GM23248 (cell line): ENCODE results near the gene ANG.

Source experiments
- EZH2 ChIP-seq: fragments of 200-600 bp; sonication (generic); IDR thresholded peaks from 2 replicates; pipeline ENCODE4 v1.6.1; 2018; ENCODE audit warnings: antibody characterized with exemption, mild to moderate bottlenecking; ENCODE audit not compliant: insufficient read depth, poor library complexity, severe bottlenecking
- EZH2phosphoT487 ChIP-seq: fragments of 200-600 bp; sonication (generic); IDR thresholded peaks from 2 replicates; pipeline ENCODE4 v1.6.1; 2018; ENCODE audit warnings: antibody characterized with exemption, moderate library complexity, mild to moderate bottlenecking, low read depth; ENCODE audit not compliant: insufficient read depth

DNA sequence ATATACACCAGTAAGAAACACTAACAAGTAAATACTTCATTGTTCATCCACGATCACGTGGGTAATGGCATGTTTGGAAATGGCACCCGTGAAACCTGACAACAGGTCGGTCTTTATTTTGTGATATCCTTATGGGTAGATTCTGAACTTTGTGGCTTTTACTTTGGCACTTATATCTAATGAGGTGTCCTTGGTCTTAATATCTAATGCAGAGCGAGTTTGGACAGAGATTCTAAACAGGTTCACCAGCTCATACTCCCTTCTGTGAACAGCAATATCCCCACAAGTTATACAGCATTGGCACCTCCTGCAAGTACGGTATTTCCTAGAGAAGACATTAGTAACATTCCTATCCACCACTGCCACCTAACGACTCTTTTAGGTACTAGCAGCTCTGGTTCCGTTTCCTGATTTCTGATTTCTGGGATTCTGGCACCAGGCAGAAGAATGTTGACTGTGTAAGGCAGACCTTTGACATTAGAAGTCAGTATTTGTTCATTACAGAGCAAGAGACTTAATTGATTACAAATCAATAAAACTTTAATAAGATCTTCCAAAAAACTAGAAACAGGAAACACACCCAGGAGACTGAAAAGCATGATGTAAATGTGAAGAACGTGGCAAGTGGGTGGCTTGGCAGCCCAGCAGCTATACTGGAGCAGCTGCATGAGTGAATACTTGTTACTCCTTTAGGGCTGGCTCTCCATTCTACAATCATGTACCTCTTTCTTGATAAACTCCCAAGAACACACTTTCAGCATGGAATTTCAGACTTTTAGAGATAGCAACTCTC lies 2.5 kb downstream of the ANG start:
- TF ChIP-seq EZH2 (no peak), EZH2phosphoT487 (no peak)
